Germinal center (tissue), 1 donor: ENCODE results near the gene TLE2.
"Not testable (repeated sequence)": the region's sequence is repeated elsewhere in the genome, so short reads cannot be mapped to it uniquely, and the experiment has no call there.

ENCODE experiments used
- DNase-seq: peaks from one replicate; pipeline ENCODE4 v3.0.0; 2012; ENCODE audit warnings: mixed read lengths, low spot score

The TLE2 gene

GRCh38 chr19:3012621-3013262 is 16.3 kb downstream of the TLE2 start:
- DNase-seq = no peak

- not testable (repeated sequence) for DNase-seq
Observed at GRCh38 chr19:3012059-3012458, 17.0 kb downstream of the TLE2 start.

GRCh38 chr19:3010871-3011270 is 18.2 kb downstream of the TLE2 start:
- no peak for DNase-seq

GRCh38 chr19:3008994-3009393 is 20.1 kb downstream of the TLE2 start:
- DNase-seq = no peak

GRCh38 chr19:3007975-3008374 is 21.1 kb downstream of the TLE2 start:
- no peak for DNase-seq

GRCh38 chr19:3006075-3006767 is 22.9 kb downstream of the TLE2 start:
- DNase-seq = no peak

- DNase-seq = no peak
Observed at GRCh38 chr19:3005345-3005744, 23.7 kb downstream of the TLE2 start.

- DNase-seq = no peak
Observed at GRCh38 chr19:3004522-3004921, 24.6 kb downstream of the TLE2 start.

GRCh38 chr19:3003046-3003445 is 26.0 kb downstream of the TLE2 start:
- no peak for DNase-seq

GRCh38 chr19:3001235-3001800 is 27.8 kb downstream of the TLE2 start:
- no peak for DNase-seq

- no peak for DNase-seq
Observed at GRCh38 chr19:2998642-2999041, 30.4 kb downstream of the TLE2 start.

GRCh38 chr19:2997720-2998119 is 31.4 kb downstream of the TLE2 start:
- DNase-seq = no peak

GRCh38 chr19:2994588-2995131 is 34.4 kb downstream of the TLE2 start:
- DNase-seq = no peak

- no peak for DNase-seq
Observed at GRCh38 chr19:2993579-2993978, 35.5 kb downstream of the TLE2 start.

GRCh38 chr19:2992958-2993357 is 36.1 kb downstream of the TLE2 start:
- DNase-seq = no peak

- DNase-seq = not testable (repeated sequence)
Observed at GRCh38 chr19:2992333-2992732, 36.7 kb downstream of the TLE2 start.

- no peak for DNase-seq
Observed at GRCh38 chr19:2989236-2989946, 39.7 kb downstream of the TLE2 start.

GRCh38 chr19:2988568-2988967 is 40.5 kb downstream of the TLE2 start:
- DNase-seq = no peak

GRCh38 chr19:2987797-2988196 is 41.3 kb downstream of the TLE2 start:
- no peak for DNase-seq

GRCh38 chr19:2986951-2987524 is 42.0 kb downstream of the TLE2 start:
- DNase-seq = no peak

- DNase-seq = no peak
Observed at GRCh38 chr19:2984215-2984528, 44.9 kb downstream of the TLE2 start.
